ENCODE data around the gene AADACL2. TPM values are rescaled to one million over a fixed set of nuclear protein-coding genes. Genes with fewer than 3 reads are reported as not detected.

Gene AADACL2
- total RNA-seq, 1 donor from 2014 or later: not detected

DNA sequence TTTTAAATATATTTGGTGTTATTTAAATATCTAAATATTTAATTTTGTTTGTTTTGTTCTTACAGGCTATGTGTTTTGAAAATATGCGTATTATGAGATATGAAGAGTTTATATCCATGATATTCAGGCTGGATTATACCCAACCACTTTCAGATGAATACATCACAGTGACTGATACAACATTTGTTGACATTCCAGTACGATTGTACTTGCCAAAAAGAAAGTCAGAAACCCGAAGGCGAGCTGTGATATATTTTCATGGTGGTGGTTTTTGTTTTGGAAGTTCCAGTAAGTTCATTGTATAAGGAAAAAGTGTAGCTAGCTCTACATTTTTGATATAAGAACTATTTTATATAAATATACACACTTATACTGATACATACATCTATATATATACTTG is 6.9 kb downstream of the AADACL2 start:
- peaks cover 19% of the 10 kb centered on the region for H3K9me3 Mint-ChIP-seq (ENCODE audit: unreplicated experiment)
- H3K36me3 Mint-ChIP-seq (ENCODE audit: unreplicated experiment): no peaks in the 10 kb centered on the region
- H3K4me3 Mint-ChIP-seq (ENCODE audit: unreplicated experiment): no peak overlapping the region
- H3K27ac Mint-ChIP-seq (ENCODE audit: unreplicated experiment): no peak overlapping the region
- peaks cover 2% of the 10 kb centered on the region for H3K27me3 Mint-ChIP-seq (ENCODE audit: unreplicated experiment)
- DNase-seq (ENCODE audit: extremely low spot score, unreplicated experiment): no peak
- TF ChIP-seq, protein P1, sequence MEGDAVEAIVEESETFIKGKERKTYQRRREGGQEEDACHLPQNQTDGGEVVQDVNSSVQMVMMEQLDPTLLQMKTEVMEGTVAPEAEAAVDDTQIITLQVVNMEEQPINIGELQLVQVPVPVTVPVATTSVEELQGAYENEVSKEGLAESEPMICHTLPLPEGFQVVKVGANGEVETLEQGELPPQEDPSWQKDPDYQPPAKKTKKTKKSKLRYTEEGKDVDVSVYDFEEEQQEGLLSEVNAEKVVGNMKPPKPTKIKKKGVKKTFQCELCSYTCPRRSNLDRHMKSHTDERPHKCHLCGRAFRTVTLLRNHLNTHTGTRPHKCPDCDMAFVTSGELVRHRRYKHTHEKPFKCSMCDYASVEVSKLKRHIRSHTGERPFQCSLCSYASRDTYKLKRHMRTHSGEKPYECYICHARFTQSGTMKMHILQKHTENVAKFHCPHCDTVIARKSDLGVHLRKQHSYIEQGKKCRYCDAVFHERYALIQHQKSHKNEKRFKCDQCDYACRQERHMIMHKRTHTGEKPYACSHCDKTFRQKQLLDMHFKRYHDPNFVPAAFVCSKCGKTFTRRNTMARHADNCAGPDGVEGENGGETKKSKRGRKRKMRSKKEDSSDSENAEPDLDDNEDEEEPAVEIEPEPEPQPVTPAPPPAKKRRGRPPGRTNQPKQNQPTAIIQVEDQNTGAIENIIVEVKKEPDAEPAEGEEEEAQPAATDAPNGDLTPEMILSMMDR (IDR thresholded peaks at IDR 0.05): no peak
- no peaks in the 10 kb centered on the region for H3K4me1 Mint-ChIP-seq (ENCODE audit: unreplicated experiment)

GRCh38 chr3:151743855-151744254 is 10.1 kb downstream of the AADACL2 start:
- no peak for DNase-seq (ENCODE audit: extremely low spot score, unreplicated experiment)
- no peaks in the 10 kb centered on the region for H3K4me1 Mint-ChIP-seq (ENCODE audit: unreplicated experiment)
- no peak overlapping the region for H3K4me3 Mint-ChIP-seq (ENCODE audit: unreplicated experiment)
- TF ChIP-seq, protein P1 (IDR thresholded peaks at IDR 0.05): no peak
- H3K27me3 Mint-ChIP-seq (ENCODE audit: unreplicated experiment): no peaks in the 10 kb centered on the region
- H3K27ac Mint-ChIP-seq (ENCODE audit: unreplicated experiment): no peak overlapping the region
- peaks cover 2% of the 10 kb centered on the region for H3K36me3 Mint-ChIP-seq (ENCODE audit: unreplicated experiment)
- H3K9me3 Mint-ChIP-seq (ENCODE audit: unreplicated experiment): peaks cover 10% of the 10 kb centered on the region

DNA sequence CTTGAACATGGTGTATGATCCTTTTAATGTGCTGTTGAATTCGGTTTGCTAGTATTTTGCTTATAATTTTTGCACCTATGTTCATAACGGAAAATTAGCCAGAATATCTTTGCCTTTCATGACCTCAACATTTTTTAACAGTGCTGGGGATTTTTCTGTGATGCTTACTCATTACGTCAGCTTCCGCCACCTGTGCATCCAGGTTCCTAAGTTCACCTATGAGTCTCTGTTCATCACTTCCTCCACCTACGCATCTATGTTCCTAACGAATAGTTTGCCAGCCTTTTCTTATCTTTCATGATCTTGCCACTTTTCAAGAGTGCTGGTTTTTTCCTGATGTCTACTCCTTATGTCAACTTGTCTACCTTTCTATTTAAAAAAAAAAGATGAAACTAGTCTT is 16.5 kb downstream of the AADACL2 start:
- H3K4me1 Mint-ChIP-seq (ENCODE audit: unreplicated experiment): no peaks in the 10 kb centered on the region
- no peaks in the 10 kb centered on the region for H3K27me3 Mint-ChIP-seq (ENCODE audit: unreplicated experiment)
- TF ChIP-seq, protein P1 (IDR thresholded peaks at IDR 0.05): no peak
- H3K36me3 Mint-ChIP-seq (ENCODE audit: unreplicated experiment): peaks cover 4% of the 10 kb centered on the region
- DNase-seq (ENCODE audit: extremely low spot score, unreplicated experiment): no peak
- H3K4me3 Mint-ChIP-seq (ENCODE audit: unreplicated experiment): no peak overlapping the region
- H3K9me3 Mint-ChIP-seq (ENCODE audit: unreplicated experiment): peaks cover 14% of the 10 kb centered on the region
- H3K27ac Mint-ChIP-seq (ENCODE audit: unreplicated experiment): no peak overlapping the region

- no peak overlapping the region for H3K4me3 Mint-ChIP-seq (ENCODE audit: unreplicated experiment)
- H3K27ac Mint-ChIP-seq (ENCODE audit: unreplicated experiment): no peak overlapping the region
- no peaks in the 10 kb centered on the region for H3K27me3 Mint-ChIP-seq (ENCODE audit: unreplicated experiment)
- H3K4me1 Mint-ChIP-seq (ENCODE audit: unreplicated experiment): no peaks in the 10 kb centered on the region
- H3K9me3 Mint-ChIP-seq (ENCODE audit: unreplicated experiment): peaks cover 14% of the 10 kb centered on the region
- H3K36me3 Mint-ChIP-seq (ENCODE audit: unreplicated experiment): peaks cover 4% of the 10 kb centered on the region
- TF ChIP-seq, protein P1 (IDR thresholded peaks at IDR 0.05): no peak
- no peak for DNase-seq (ENCODE audit: extremely low spot score, unreplicated experiment)
Observed at GRCh38 chr3:151750678-151751077, 17.0 kb downstream of the AADACL2 start.

GRCh38 chr3:151751161-151751560 is 17.4 kb downstream of the AADACL2 start:
- Mint-ChIP-seq H3K9me3 (ENCODE audit: unreplicated experiment) (peaks cover 14% of the 10 kb centered on the region), H3K36me3 (ENCODE audit: unreplicated experiment) (peaks cover 4% of the 10 kb centered on the region), H3K4me3 (ENCODE audit: unreplicated experiment) (no peak overlapping the region), H3K4me1 (ENCODE audit: unreplicated experiment) (no peaks in the 10 kb centered on the region), H3K27ac (ENCODE audit: unreplicated experiment) (no peak overlapping the region), H3K27me3 (ENCODE audit: unreplicated experiment) (no peaks in the 10 kb centered on the region)
- DNase-seq (ENCODE audit: extremely low spot score, unreplicated experiment): no peak
- TF ChIP-seq, protein P1 (IDR thresholded peaks at IDR 0.05): no peak
